ENCODE data around the gene SAMD14.

SAMD14 gene

GRCh38 chr17:50165466-50165865 is 35.5 kb upstream of the SAMD14 start:
- H3K4me3 ChIP-seq (ENCODE audit: low read depth, low read length), result no peak overlapping the region

GRCh38 chr17:50165066-50165465 is 35.1 kb upstream of the SAMD14 start:
- no peak overlapping the region for H3K4me3 ChIP-seq (ENCODE audit: low read depth, low read length)

GRCh38 chr17:50164697-50164988 is 34.7 kb upstream of the SAMD14 start:
- H3K4me3 ChIP-seq (ENCODE audit: low read depth, low read length), result no peak overlapping the region

- no peak overlapping the region for H3K4me3 ChIP-seq (ENCODE audit: low read depth, low read length)
These were observed 34.1 kb upstream of the SAMD14 start for GRCh38 chr17:50163843-50164696.

GRCh38 chr17:50162466-50163254 is 32.7 kb upstream of the SAMD14 start:
- H3K4me3 ChIP-seq (ENCODE audit: low read depth, low read length), result no peak overlapping the region

- H3K4me3 ChIP-seq (ENCODE audit: low read depth, low read length), result no peak overlapping the region
These were observed 31.9 kb upstream of the SAMD14 start for GRCh38 chr17:50161911-50162288.

- H3K4me3 ChIP-seq (ENCODE audit: low read depth, low read length), result peak overlapping the region; percentile 47
These were observed 31.3 kb upstream of the SAMD14 start for GRCh38 chr17:50161023-50161910.

- no peak overlapping the region for H3K4me3 ChIP-seq (ENCODE audit: low read depth, low read length)
These were observed 27.9 kb upstream of the SAMD14 start for GRCh38 chr17:50157891-50158290.

GRCh38 chr17:50155115-50155819 is 25.3 kb upstream of the SAMD14 start:
- no peak overlapping the region for H3K4me3 ChIP-seq (ENCODE audit: low read depth, low read length)

- no peak overlapping the region for H3K4me3 ChIP-seq (ENCODE audit: low read depth, low read length)
These were observed 24.6 kb upstream of the SAMD14 start for GRCh38 chr17:50154604-50155003.

GRCh38 chr17:50153650-50154575 is 24.0 kb upstream of the SAMD14 start:
- no peak overlapping the region for H3K4me3 ChIP-seq (ENCODE audit: low read depth, low read length)

- H3K4me3 ChIP-seq (ENCODE audit: low read depth, low read length), result no peak overlapping the region
These were observed 22.8 kb upstream of the SAMD14 start for GRCh38 chr17:50152736-50153135.

- no peak overlapping the region for H3K4me3 ChIP-seq (ENCODE audit: low read depth, low read length)
These were observed 22.1 kb upstream of the SAMD14 start for GRCh38 chr17:50151937-50152547.

GRCh38 chr17:50151041-50151936 is 21.3 kb upstream of the SAMD14 start:
- H3K4me3 ChIP-seq (ENCODE audit: low read depth, low read length), result peak overlapping the region; percentile 56

- H3K4me3 ChIP-seq (ENCODE audit: low read depth, low read length), result peak within 1 kb of the TSS; percentile 56
These were observed 20.5 kb upstream of the SAMD14 start, which contains the start of gene PPP1R9B for GRCh38 chr17:50150354-50151040. PPP1R9B (minus strand) TSS chr17:50150677; CDS start chr17:50150513, 164 bp downstream.

- H3K4me3 ChIP-seq (ENCODE audit: low read depth, low read length), result peak overlapping the region; percentile 47
These were observed 19.7 kb upstream of the SAMD14 start for GRCh38 chr17:50149417-50150353.

- H3K4me3 ChIP-seq (ENCODE audit: low read depth, low read length), result no peak overlapping the region
These were observed 19.1 kb upstream of the SAMD14 start for GRCh38 chr17:50149091-50149416.
